Mesendoderm (in vitro differentiated cells): Measurements from ENCODE around the gene ATP5F1E.

Experiments used
- DNase-seq: peaks from one replicate; pipeline ENCODE4 v3.0.0; 2013
- H2AK5ac ChIP-seq: 2 replicates; pipeline ENCODE4 v1.6.1; 2013; ENCODE audit warnings: low read length, inconsistent platforms
- H2BK120ac ChIP-seq: 2 replicates; pipeline ENCODE4 v1.6.1; 2013; ENCODE audit warnings: low read depth, mild to moderate bottlenecking, low read length, moderate library complexity, mixed read lengths
- H2BK15ac ChIP-seq: replicated peaks from 2 replicates; pipeline ENCODE4 v1.6.1; 2013; ENCODE audit warnings: low read depth, mild to moderate bottlenecking, moderate library complexity
- H2BK5ac ChIP-seq: 2 replicates; pipeline ENCODE4 v1.6.1; 2013; ENCODE audit warnings: low read length, inconsistent platforms
- H3K18ac ChIP-seq: 2 replicates; pipeline ENCODE4 v1.6.1; 2013; ENCODE audit warnings: mild to moderate bottlenecking, low read length, mixed read lengths
- H3K23ac ChIP-seq: one replicate; pipeline ENCODE4 v1.6.1; 2013; ENCODE audit warnings: low read length
- H3K27ac ChIP-seq: 2 replicates; pipeline ENCODE4 v1.5.1; 2013; ENCODE audit warnings: low read depth, mild to moderate bottlenecking, inconsistent platforms, low read length, moderate library complexity
- H3K27me3 ChIP-seq: 2 replicates; pipeline ENCODE4 v1.6.1; 2013; ENCODE audit warnings: low read length, control low read depth, mild to moderate bottlenecking, inconsistent platforms; ENCODE audit not compliant: insufficient read depth, poor library complexity
- H3K36me3 ChIP-seq: 2 replicates; pipeline ENCODE4 v1.6.1; 2013; ENCODE audit warnings: low read length, inconsistent platforms; ENCODE audit not compliant: control insufficient read depth, insufficient read depth
- H3K4ac ChIP-seq: one replicate; pipeline ENCODE4 v1.6.1; 2013; ENCODE audit warnings: low read depth, mild to moderate bottlenecking, low read length, moderate library complexity
- H3K4me1 ChIP-seq: 2 replicates; pipeline ENCODE4 v1.6.1; 2013; ENCODE audit warnings: low read depth, low read length, inconsistent platforms; ENCODE audit not compliant: control insufficient read depth
- H3K4me2 ChIP-seq: 2 replicates; pipeline ENCODE4 v1.6.1; 2013; ENCODE audit warnings: low read length
- H3K4me3 ChIP-seq: 2 replicates; pipeline ENCODE4 v1.5.1; 2013; ENCODE audit warnings: mild to moderate bottlenecking, low read length
- H3K56ac ChIP-seq: one replicate; pipeline ENCODE4 v1.6.1; 2013; ENCODE audit warnings: low read length
- H3K79me1 ChIP-seq: 2 replicates; pipeline ENCODE4 v1.6.1; 2013; ENCODE audit warnings: low read length, inconsistent platforms
- H3K79me2 ChIP-seq: 2 replicates; pipeline ENCODE4 v1.6.1; 2013; ENCODE audit warnings: mild to moderate bottlenecking, low read length; ENCODE audit not compliant: control insufficient read depth, insufficient read depth
- H3K9ac ChIP-seq: 2 replicates; pipeline ENCODE4 v1.6.1; 2013; ENCODE audit warnings: low read length, inconsistent platforms
- H4K5ac ChIP-seq: one replicate; pipeline ENCODE4 v1.6.1; 2013; ENCODE audit warnings: low read length
- H4K8ac ChIP-seq: one replicate; pipeline ENCODE4 v1.6.1; 2013; ENCODE audit warnings: low read depth, mild to moderate bottlenecking, control low read depth, low read length, moderate library complexity
- WGBS: extraction: QIAGEN DNeasy Blood & Tissue Kit; methylation state at CpG from one replicate; pipeline ENCODE4 v1.1.7; 2013; ENCODE audit warnings: low lambda C conversion rate, missing lambda C conversion rate; ENCODE audit not compliant: insufficient coverage; ENCODE audit errors: extremely low coverage; 5-methylcytosine and 5-hydroxymethylcytosine counted together

Gene ATP5F1E

GRCh38 chr20:59018817-59019216, 13.3 kb downstream of the ATP5F1E start:
- no peak overlapping the region for H3K18ac ChIP-seq
- no peak overlapping the region for H2BK5ac ChIP-seq
- no CpG with 5 or more reads among the region's 10 CpGs for WGBS

DNA sequence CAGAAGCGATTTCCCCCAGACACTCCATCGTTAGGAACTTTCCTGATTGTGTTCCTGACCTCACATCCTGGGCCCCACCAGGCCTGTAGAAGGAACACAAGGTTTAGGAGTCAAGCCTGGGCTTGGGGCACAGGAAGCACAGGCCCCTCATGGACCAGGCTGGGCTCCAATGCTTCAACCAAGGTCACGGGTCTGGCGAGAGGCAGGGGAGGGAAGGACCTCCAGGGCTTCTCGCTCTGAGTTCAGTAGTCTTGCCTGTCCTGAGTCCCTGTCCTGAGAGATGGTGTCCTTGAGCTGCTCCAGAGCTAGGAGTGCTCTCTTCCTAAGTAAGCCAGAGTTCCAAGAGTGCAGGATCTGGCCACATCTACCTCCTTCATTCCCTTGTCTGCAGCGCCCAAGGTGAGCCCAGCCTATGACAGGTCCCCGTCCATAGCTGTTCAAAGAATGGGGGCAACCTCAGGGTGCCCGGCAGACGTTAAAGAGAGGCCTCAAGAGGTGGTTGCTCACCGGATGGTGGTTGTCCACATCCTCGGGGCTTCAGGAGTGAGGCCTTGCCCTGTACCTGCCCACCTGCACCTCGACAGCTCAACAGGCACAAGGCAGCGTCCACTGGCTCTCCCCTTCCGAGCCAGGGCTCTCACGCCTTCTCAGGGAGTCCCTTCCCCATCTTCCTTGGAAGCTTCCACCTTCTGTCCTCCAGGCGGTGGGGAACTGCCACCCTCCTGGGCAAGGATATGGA, 14.5 kb downstream of the ATP5F1E start:
- no peak overlapping the region for H2BK5ac ChIP-seq
- no peak for DNase-seq
- H3K18ac ChIP-seq = no peak overlapping the region
- H3K27ac ChIP-seq = no peak overlapping the region
- no peak overlapping the region for H3K4me3 ChIP-seq
- no peak overlapping the region for H2BK15ac ChIP-seq
- H3K79me2 ChIP-seq = no peaks in the 10 kb centered on the region
- no peak overlapping the region for H4K8ac ChIP-seq
- H3K27me3 ChIP-seq = no peaks in the 10 kb centered on the region
- no peak overlapping the region for H3K56ac ChIP-seq
- no peaks in the 10 kb centered on the region for H3K79me1 ChIP-seq
- no peaks in the 10 kb centered on the region for H3K4me1 ChIP-seq
- H2AK5ac ChIP-seq = no peak overlapping the region
- no peak overlapping the region for H4K5ac ChIP-seq
- H3K36me3 ChIP-seq = no peaks in the 10 kb centered on the region
- no peak overlapping the region for H3K23ac ChIP-seq
- WGBS = no CpG with 5 or more reads among the region's 16 CpGs
- H2BK120ac ChIP-seq = no peak overlapping the region
- no peak overlapping the region for H3K4me2 ChIP-seq
- H3K4ac ChIP-seq = no peak overlapping the region
- H3K9ac ChIP-seq = no peak overlapping the region

More at GRCh38 chr20:59018817-59019216, 13.3 kb downstream of the ATP5F1E start:
- Histone ChIP-seq H3K56ac (no peak overlapping the region), H4K5ac (no peak overlapping the region), H3K9ac (no peak overlapping the region), H3K4me3 (no peak overlapping the region), H3K79me1 (no peaks in the 10 kb centered on the region), H2BK120ac (no peak overlapping the region), H2AK5ac (no peak overlapping the region), H3K27ac (no peak overlapping the region), H3K4me2 (no peak overlapping the region), H3K27me3 (no peaks in the 10 kb centered on the region), H3K4ac (no peak overlapping the region), H3K23ac (no peak overlapping the region), H4K8ac (no peak overlapping the region), H3K4me1 (no peaks in the 10 kb centered on the region), H2BK15ac (no peak overlapping the region), H3K36me3 (no peaks in the 10 kb centered on the region), H3K79me2 (no peaks in the 10 kb centered on the region)
- DNase-seq = no peak

DNA sequence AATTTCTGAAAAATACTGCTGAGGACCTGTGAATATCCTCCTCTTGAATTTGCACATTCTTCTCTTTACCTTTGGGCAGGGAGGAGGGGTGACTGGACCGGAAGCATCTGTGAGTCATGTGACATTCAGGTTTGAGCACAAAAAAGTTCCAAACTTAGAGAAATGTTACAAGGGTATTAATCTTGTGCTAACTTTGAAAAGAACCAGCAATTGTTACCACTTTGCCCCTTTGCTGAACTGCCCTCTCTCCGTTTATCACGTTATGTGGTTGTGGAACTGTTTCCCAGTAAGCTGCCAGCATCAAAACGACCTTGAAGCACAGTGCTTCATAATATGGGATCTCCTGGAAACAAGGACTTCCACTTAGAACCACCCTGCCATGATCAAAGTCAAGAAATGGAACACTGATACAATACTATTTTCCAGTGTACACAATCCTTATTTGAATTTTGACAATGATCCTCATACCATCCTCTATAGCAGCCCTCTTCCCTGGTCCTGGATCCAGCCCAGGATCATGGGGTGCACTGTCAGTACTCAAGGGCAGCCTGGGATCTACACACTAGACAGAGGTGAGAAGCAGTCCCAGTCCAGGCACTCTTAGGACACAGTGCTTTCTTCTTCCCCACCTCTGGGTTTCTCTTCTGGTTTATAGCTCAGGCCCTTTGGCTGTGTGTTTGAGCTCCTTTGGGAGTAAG, 15.2 kb downstream of the ATP5F1E start:
- no peaks in the 10 kb centered on the region for H3K79me2 ChIP-seq
- no peaks in the 10 kb centered on the region for H3K79me1 ChIP-seq
- H2BK15ac ChIP-seq = no peak overlapping the region
- H3K9ac ChIP-seq = no peak overlapping the region
- no peaks in the 10 kb centered on the region for H3K4me1 ChIP-seq
- no peak overlapping the region for H3K4ac ChIP-seq
- no peak overlapping the region for H2AK5ac ChIP-seq
- no peak overlapping the region for H3K4me3 ChIP-seq
- no peaks in the 10 kb centered on the region for H3K36me3 ChIP-seq
- WGBS = no CpG with 5 or more reads among the region's 4 CpGs
- no peak overlapping the region for H3K56ac ChIP-seq
- H4K5ac ChIP-seq = no peak overlapping the region
- no peak overlapping the region for H3K4me2 ChIP-seq
- no peaks in the 10 kb centered on the region for H3K27me3 ChIP-seq
- no peak overlapping the region for H3K27ac ChIP-seq
- H3K18ac ChIP-seq = no peak overlapping the region
- no peak overlapping the region for H2BK120ac ChIP-seq
- DNase-seq = no peak
- H2BK5ac ChIP-seq = no peak overlapping the region
- no peak overlapping the region for H3K23ac ChIP-seq
- no peak overlapping the region for H4K8ac ChIP-seq

- H3K27me3 ChIP-seq = no peaks in the 10 kb centered on the region
- no peak overlapping the region for H4K5ac ChIP-seq
- no peak overlapping the region for H3K27ac ChIP-seq
- WGBS = no CpG with 5 or more reads among the region's 16 CpGs
- no peak overlapping the region for H3K56ac ChIP-seq
- H2BK15ac ChIP-seq = no peak overlapping the region
- no peak overlapping the region for H3K23ac ChIP-seq
- H3K4me1 ChIP-seq = peaks cover 2% of the 10 kb centered on the region
- no peak overlapping the region for H3K18ac ChIP-seq
- no peak overlapping the region for H3K4me3 ChIP-seq
- no peak overlapping the region for H2AK5ac ChIP-seq
- DNase-seq = no peak
- no peaks in the 10 kb centered on the region for H3K79me2 ChIP-seq
- H4K8ac ChIP-seq = no peak overlapping the region
- H2BK5ac ChIP-seq = no peak overlapping the region
- H3K4ac ChIP-seq = no peak overlapping the region
- H3K79me1 ChIP-seq = no peaks in the 10 kb centered on the region
- no peaks in the 10 kb centered on the region for H3K36me3 ChIP-seq
- H3K9ac ChIP-seq = no peak overlapping the region
- H3K4me2 ChIP-seq = no peak overlapping the region
- H2BK120ac ChIP-seq = no peak overlapping the region
Observed at GRCh38 chr20:59015812-59016711, 16.1 kb downstream of the ATP5F1E start.

GRCh38 chr20:59015411-59015810, 16.7 kb downstream of the ATP5F1E start:
- Histone ChIP-seq H2BK120ac (no peak overlapping the region), H3K23ac (no peak overlapping the region), H3K79me1 (no peaks in the 10 kb centered on the region), H3K4ac (no peak overlapping the region), H2BK5ac (no peak overlapping the region), H3K27ac (no peak overlapping the region), H3K4me3 (no peak overlapping the region), H4K5ac (no peak overlapping the region), H3K36me3 (no peaks in the 10 kb centered on the region), H4K8ac (no peak overlapping the region), H3K56ac (no peak overlapping the region), H3K9ac (no peak overlapping the region), H3K4me2 (no peak overlapping the region), H3K4me1 (peaks cover 3% of the 10 kb centered on the region), H3K79me2 (no peaks in the 10 kb centered on the region), H3K18ac (no peak overlapping the region), H2BK15ac (no peak overlapping the region), H2AK5ac (no peak overlapping the region), H3K27me3 (no peaks in the 10 kb centered on the region)
- no peak for DNase-seq
- WGBS = no CpG with 5 or more reads among the region's 16 CpGs
